CD4-positive, alpha-beta T cell treated with Interleukin-4 for 4 hours (primary cell): Measurements from ENCODE around the gene MXD4.
A peak's percentile ranks its signal among the peaks of the same experiment; 100 is the strongest.
"Not testable (repeated sequence)": the region's sequence is repeated elsewhere in the genome, so short reads cannot be mapped to it uniquely, and the experiment has no call there.

Source experiments
- DNase-seq: peaks from one replicate; pipeline ENCODE4 v3.0.0-alpha.2; 2020

MXD4 gene

DNA sequence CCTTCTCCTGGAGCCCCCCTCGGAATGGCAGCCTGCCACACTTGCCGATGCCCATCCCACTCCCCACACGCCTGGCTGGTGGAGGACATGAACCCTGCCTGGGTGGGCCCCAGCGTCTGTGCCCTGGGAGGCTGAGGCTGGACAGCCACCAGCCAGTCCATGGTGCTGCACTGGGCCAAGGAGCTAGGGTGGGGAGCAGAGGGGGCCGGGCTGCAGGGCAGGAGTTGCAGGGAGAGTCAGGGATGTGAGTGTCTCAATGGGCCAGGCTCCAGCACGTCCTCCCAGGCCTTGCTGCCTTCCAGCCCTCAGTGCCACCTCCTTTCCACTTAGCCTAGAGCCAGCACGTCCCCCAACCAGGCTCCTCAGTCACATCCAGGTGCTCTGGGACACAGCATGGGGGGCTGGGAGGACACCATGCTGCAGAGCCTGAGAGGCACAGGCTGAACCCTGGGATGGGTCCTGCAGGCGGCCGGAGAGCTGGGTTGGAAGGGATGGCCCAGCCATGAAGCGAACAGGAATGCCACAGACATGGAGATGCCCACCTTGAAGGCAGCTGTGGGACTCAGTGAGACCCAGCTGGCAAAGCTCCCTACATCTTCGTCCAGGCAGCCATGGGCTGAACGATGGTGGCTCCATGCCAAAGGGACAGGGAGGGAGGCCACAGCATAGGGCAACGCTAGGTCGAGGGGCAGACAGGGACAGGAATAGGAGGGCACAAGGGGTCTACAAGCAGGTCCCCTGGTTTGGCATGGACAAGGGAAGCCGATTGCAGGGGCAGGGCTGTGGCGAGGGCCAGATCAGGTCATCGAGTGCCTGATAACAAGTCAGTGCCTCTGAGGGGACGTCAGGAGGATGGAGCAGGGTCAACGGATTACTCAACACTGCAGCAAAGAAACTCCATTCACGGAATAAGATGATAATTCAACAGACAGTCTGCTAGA lies 30.1 kb upstream of the MXD4 start:
- DNase-seq = no peak

DNA sequence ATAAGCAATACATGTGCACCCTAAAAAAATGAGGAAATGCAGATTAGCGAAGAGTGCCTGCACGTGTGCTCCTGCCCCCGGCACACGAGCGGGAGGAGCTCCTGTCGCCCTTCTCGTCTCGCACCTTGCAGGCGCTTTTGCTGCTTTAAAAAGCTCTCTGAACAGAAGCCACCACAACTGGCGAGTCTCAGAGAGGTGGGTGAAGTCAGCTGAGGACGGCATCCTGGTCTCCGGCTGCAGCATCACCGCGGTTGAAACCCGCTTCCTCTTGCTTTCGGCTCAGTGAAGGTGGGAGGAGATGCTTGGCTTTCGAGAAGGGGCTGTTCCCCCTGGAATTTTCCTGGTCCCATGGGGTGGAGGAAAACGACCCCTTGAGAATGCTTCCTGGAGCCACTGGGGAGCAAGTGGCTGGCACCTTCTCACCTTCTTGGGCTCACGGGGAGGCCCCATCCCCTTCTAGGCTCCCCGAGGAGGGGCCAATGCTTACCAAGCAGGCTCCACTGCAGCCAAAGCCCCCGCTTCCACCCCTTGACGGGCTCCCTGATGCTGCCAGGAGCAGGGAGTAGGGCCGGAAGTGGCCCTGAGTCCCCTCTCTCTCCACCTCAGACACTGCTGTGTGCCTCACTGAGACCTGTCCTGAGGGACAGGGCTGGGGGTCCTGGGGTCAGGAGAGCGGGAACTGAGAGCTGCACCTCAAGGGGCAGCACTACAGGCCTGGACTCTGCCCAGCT lies 29.2 kb upstream of the MXD4 start:
- peak; percentile 82 for DNase-seq

DNA sequence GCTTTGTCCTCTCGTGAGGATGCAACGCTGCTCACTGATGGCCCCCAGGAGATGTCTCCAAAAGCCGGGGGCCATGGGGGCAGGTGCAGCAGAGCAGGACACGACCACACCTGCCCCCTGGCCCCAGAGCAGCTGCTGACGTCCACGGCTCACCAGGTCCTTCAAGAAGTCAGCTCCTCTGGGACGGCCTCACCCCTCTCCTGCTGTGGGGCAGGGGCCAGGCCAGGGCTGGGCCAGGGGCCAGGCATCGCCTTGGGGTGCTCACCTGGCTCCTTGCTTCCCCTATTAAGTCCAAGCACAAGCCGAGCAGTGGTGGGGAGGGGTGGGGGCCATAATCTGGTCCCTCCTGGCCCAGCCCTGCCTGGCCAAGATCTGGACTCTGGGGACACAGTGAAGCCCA lies 28.6 kb upstream of the MXD4 start:
- no peak for DNase-seq

DNA sequence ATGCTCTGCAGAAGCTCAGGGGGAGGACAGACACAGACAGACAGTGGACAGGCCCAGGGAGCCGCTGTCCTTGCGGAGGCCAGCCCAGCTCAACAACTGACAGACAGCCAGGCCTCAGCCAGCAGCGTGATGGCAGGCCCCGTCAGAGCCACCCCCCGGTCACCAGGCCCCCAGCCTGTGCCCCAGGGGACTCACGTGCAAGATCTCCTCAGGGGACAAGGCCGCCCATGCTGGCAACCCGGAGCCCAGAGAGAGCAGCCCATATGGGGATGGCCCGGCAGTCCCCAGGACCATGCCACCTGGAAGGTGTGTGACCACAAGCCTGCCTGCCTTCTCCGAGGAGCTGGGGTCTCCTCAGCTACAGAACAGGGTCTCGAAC lies 28.0 kb upstream of the MXD4 start:
- no peak for DNase-seq

GRCh38 chr4:2289311-2289954 lies 27.5 kb upstream of the MXD4 start:
- no peak for DNase-seq

GRCh38 chr4:2288051-2288541 lies 26.2 kb upstream of the MXD4 start:
- no peak for DNase-seq

- no peak for DNase-seq
Measured at GRCh38 chr4:2287594-2287915, 25.6 kb upstream of the MXD4 start.

DNA sequence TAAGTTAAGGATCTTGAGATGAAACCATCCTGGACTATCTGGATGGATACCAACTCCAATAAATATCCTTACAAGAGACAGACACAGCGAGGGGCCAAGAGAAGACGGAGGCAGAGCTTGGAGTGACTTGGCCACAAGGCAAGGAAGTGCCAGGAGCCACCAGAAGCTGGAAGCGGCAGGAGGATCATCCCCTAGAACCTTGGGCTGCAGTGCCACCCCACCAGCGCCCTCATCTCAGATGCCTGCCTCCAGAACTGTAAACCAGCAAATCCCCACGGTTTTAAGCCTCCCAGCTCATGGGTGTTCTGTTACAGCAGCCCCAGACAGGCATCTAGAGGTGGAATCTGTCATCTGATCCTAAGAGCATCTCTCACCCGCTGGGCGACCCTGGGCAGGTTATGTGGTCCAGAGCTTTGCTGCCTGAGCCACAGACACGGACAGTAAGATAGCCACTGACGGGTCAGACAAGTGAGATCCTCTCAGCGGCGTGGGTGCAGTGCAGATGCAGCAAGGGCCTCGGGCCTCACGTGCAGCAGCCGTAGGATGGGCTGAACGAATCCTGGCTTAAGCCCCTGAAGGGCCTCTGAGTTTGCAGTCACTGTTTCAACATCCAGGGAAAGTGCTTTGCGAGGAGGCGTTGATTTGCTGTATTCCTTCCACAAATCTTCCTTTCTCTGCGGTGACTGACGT lies 25.1 kb upstream of the MXD4 start:
- no peak for DNase-seq

GRCh38 chr4:2285613-2286381 lies 23.9 kb upstream of the MXD4 start:
- DNase-seq = no peak

GRCh38 chr4:2284934-2285612 lies 23.2 kb upstream of the MXD4 start:
- no peak for DNase-seq

DNA sequence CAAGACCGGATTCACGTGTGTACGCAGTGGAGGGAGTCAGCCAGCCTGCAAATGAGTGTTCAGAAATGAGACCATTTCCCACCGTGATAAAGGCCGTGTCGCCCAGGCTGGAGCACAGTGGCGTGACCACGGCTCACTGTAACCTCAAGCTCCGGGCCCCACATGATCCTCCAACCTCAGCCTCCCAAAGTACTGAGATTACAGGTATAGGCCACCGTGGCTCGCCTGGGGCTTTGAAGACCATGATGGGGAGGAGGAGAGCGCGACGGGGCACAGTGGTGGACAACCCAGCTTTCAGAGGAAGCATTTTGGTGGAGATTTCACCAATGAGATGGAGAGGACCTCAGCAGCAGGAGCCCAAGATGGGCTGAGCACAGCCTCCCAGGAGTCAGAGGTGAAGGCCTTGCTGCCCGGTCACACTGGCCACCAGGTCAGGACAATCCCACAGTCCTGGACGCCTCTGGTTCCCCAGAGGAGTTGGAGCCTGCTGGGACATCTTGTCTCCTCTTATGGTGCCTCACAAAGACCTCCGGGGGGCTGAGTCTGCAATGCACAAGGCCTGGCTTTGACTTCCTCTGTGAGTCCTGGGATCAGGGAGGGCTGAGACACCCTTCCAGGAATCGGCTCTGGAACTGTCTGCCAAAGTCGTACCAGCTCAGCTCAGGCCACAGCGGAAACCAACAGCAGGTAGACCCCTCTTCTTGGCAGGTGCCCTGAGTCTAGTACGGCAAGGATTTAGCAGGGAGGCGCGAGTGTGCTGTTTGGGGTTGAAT lies 22.4 kb upstream of the MXD4 start:
- no peak for DNase-seq

- no peak for DNase-seq
Measured at GRCh38 chr4:2283199-2283711, 21.3 kb upstream of the MXD4 start.

DNA sequence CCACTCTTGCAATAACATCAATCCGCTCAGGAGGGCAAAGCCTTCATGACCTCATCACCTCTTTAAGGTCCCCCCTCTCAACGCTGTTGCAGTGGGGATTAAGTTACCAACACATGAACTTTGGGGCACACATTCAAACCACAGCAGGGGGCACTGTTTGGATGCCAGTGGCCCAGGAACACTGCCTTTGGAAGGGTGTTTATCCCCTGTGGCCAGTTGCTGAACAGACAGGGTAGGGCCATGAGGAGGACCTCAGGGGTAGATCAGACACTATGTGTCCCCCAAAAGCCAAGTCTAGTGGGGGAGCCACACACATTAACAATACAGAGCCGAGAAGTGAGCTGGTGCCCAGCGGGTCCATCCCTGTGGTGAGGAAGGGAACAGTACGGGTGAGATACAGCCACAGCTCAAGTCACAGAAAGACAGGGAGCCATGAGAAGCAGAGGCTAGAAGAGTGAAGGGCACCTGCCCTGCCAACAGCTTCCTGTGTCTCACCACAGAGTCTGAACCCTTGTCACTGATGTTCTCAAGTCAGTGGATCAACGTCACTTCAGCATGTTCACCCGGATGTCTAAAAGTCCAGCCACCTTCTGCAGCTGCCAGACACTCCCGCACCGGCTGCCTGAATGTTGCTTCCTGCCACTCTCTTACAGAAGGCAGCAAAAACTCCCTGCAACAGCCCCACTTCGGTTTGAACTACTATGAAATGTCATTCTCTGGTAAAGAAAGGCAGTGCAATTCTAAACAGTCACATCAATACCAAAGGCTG lies 19.9 kb upstream of the MXD4 start:
- peak; percentile 92 for DNase-seq

DNA sequence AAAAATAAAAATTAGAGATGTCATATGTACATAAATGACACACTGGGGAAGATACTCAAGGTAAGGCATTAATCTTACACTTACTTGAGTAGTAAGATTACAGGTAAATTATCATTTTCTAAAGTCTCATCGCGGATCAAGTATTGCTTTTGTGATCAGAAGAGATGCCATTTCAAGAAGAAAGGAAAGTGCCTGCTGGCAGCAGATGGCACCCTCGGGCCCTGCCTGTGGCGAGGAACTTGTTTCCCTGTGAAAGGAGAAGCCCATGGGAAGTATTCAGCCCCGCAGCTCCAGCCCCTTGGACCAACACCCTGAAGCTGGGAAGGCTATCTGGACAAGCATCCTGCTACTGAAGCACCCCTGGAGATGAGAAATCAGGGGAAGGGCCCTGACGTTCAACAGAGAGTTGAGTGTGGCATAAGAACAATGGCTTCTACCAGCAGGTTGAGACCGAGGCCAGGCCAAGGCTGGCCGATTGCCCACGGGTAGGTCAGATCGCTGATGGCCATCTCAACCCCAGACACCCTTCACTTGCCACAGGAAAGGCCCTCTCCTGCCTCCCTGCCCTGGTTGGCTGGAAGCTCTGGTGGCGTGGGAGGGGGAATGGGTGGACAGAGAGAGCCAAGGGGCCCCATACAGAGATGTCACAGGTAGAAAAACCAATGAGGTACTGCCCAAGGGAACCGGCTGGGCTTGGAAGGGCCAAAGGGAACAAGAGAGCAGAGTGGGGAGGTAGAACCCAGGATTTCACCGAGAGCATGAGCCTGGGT lies 18.8 kb upstream of the MXD4 start:
- DNase-seq = no peak

- no peak for DNase-seq
Measured at GRCh38 chr4:2277956-2278355, 16.0 kb upstream of the MXD4 start.

GRCh38 chr4:2276581-2277325 lies 14.8 kb upstream of the MXD4 start:
- DNase-seq = no peak

- DNase-seq = no peak
Measured at GRCh38 chr4:2275546-2276251, 13.8 kb upstream of the MXD4 start.

DNA sequence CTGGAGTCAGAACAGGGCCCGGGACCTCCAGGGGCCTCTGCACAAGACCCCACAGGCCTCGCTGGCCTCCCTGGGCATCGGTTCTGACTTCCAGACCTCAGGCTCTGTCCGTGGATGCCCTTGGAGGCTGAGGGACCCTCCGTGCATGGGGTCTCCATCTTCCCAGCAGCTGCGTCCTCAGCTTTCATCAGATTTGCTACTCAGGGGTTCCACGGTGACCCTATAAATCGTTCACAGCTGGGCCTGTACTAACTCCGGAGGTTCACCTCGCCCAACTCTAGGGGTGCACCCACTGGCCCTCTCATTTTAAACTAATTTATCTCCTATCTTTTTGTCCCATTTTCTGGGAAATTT lies 13.1 kb upstream of the MXD4 start:
- DNase-seq = not testable (repeated sequence)
